PC-3 (cell line): ENCODE data around the gene LAD1.

Source experiments
- CTCF ChIP-seq: fragments of 300-600 bp; sonication (generic); conservative IDR thresholded peaks from 2 replicates; pipeline ENCODE4 v1.5.1; 2017; ENCODE audit warnings: antibody characterized with exemption, low read depth, mild to moderate bottlenecking, low read length
- EZH2phosphoT487 ChIP-seq: fragments of 300-600 bp; sonication (generic); IDR thresholded peaks from 2 replicates; pipeline ENCODE4 v1.6.1; 2018; ENCODE audit warnings: mild to moderate bottlenecking, antibody characterized with exemption, low read length, borderline replicate concordance

DNA sequence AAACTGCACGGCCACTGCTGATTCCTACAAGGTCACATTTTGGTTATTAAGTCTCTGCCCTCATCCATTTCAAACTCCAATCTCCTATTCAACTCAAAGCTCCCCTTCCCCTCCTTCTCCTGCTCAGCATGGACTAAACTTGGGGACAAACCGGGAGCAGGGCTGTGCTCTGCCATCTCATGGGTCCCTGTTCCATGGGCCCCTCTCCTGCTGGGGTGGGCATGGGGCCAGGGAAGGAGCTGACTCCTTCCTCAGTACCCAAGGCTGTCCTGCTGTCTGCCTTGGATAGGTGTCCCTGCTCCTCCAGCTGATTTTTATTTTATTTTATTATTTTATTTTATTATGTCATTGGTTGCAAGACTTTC is 48.8 kb downstream of the LAD1 start:
- TF ChIP-seq CTCF = no peak
- TF ChIP-seq EZH2phosphoT487 = no peak
